Panc1 (cell line): Measurements from ENCODE around the gene UBFD1. TPM values are rescaled to one million over a fixed set of nuclear protein-coding genes. Genes with fewer than 3 reads are reported as not detected.

ENCODE experiments used
- ATAC-seq: fragments of 200-7000 bp; cut with Tn5 transposase; 2 replicates; pipeline ENCODE4 v1.9.1; 2020; ENCODE audit warnings: mild to moderate bottlenecking, moderate library complexity
- BruUV-seq: library from RNA; stranded (reverse); fragments of 400-500 nt; replicated peaks from 2 replicates; lab custom pipeline; 2021; lab: Mats Ljungman, UMichigan
- CTCF ChIA-PET: fragments of 300-600 bp; sonication (Branson Sonifier 250); formaldehyde crosslinking; loops from one replicate; lab custom pipeline; 2022; ENCODE audit warnings: antibody characterized with exemption; lab: Charles Lee
- POLR2A ChIA-PET: fragments of 300-600 bp; sonication (Branson Sonifier 250); formaldehyde crosslinking; loops from one replicate; lab custom pipeline; 2022; ENCODE audit warnings: antibody characterized with exemption; lab: Charles Lee
- DNase-seq: peaks from one replicate; pipeline ENCODE4 v3.0.0-alpha.2; 2010; ENCODE audit warnings: low read depth, low spot score
- H3K27ac ChIP-seq: 2 replicates; pipeline ENCODE4 v1.5.1; 2011; ENCODE audit warnings: mild to moderate bottlenecking, low read length, inconsistent platforms
- H3K27me3 ChIP-seq: fragments of 200-500 bp; sonication (Bioruptor generic); 2 replicates; pipeline ENCODE4 v1.6.0; 2014; ENCODE audit warnings: low read length, inconsistent platforms; ENCODE audit not compliant: control insufficient read depth, insufficient read depth
- H3K36me3 ChIP-seq: fragments of 200-500 bp; sonication (Bioruptor generic); 2 replicates; pipeline ENCODE4 v1.5.1; 2014; ENCODE audit warnings: inconsistent platforms, mild to moderate bottlenecking, low read length, moderate library complexity; ENCODE audit not compliant: control insufficient read depth, insufficient read depth
- H3K4me1 ChIP-seq: 2 replicates; pipeline ENCODE4 v1.5.1; 2011; ENCODE audit warnings: inconsistent platforms, mild to moderate bottlenecking, low read length, moderate library complexity; ENCODE audit not compliant: control insufficient read depth, insufficient read depth
- H3K4me3 ChIP-seq, 2 experiments: 2 replicates each; pipeline ENCODE4 v1.5.1; 2011 to 2012; ENCODE audit warnings: low read depth in 2 of 2, low read length in 2 of 2, mild to moderate bottlenecking in 2 of 2, inconsistent platforms in 1 of 2, moderate library complexity in 1 of 2
- H3K9me3 ChIP-seq: fragments of 200-500 bp; sonication (Bioruptor generic); 2 replicates; pipeline ENCODE4 v1.5.1; 2014; ENCODE audit warnings: low read depth, mild to moderate bottlenecking, inconsistent platforms, low read length, moderate library complexity; ENCODE audit not compliant: control insufficient read depth, insufficient read depth
- POLR2AphosphoS5 ChIP-seq: IDR thresholded peaks from 2 replicates; pipeline ENCODE4 v1.6.1; 2012; ENCODE audit warnings: mild to moderate bottlenecking, low read depth, low read length, moderate library complexity
- REST ChIP-seq, 2 experiments: IDR thresholded peaks; 2 replicates each; pipeline ENCODE4 v1.6.1; 2011 to 2012; ENCODE audit warnings: low read depth in 2 of 2, control low read depth in 1 of 2, low read length in 1 of 2, mild to moderate bottlenecking in 1 of 2, moderate library complexity in 1 of 2; ENCODE audit not compliant: insufficient read depth in 1 of 2
- SIN3A ChIP-seq: IDR thresholded peaks from 2 replicates; pipeline ENCODE4 v1.6.1; 2012; ENCODE audit warnings: low read depth, mild to moderate bottlenecking, low read length, moderate library complexity, borderline replicate concordance; ENCODE audit not compliant: insufficient read depth
- TCF7L2 ChIP-seq: IDR thresholded peaks from 2 replicates; pipeline ENCODE4 v1.6.1; 2011; ENCODE audit warnings: mild to moderate bottlenecking, low read depth, low read length, inconsistent platforms
- in situ Hi-C: cut with HindIII; loops from 2 replicates; pipeline ENCODE4 v1.10.0; 2016; ENCODE audit warnings: low sequenced_read_pairs, low pct_unique_long_range_greater_than_20kb
- intact Hi-C: fragments of 100-400 bp; cut with micrococcal nuclease; formaldehyde crosslinking; loops from one replicate; pipeline ENCODE4 v1.10.0; 2022; ENCODE audit not compliant: unreplicated experiment
- total RNA-seq: library from RNA; stranded (reverse); gene quantifications from one replicate; pipeline ENCODE4 v1.2.1, GENCODE V29; 2021; ENCODE audit not compliant: unreplicated experiment
- TF ChIP-seq, protein P1 (sequence below): fragments of 450-650 bp; IDR thresholded peaks from 2 replicates; pipeline ENCODE4 v1.5.1; 2017; ENCODE audit warnings: mild to moderate bottlenecking

The UBFD1 gene
- total RNA-seq, 1 experiment from 2014 or later: 102 TPM

DNA sequence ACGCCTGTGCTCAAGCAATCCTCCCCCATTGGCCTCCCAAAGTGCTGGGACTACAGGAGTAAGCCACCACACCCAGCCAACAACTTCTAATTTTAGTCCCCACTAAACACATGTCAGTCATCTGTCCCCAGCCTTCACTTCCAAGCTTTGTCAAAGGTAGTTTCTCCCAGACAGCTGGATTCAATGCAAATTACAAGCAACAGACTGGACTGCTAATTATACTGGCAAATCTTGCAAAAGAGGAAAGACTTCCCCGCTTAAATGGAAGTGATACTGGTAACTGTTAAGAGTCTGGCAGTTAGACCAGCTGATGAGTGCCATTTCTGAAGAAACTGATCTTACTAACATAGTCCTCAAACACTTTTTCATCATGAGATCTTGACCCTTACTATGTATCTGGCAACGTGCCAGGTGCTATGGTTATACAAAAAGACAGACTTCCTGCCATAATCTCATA lies 39.1 kb upstream of the UBFD1 start:
- Histone ChIP-seq H3K36me3 (peaks cover 7% of the 10 kb centered on the region), H3K9me3 (no peaks in the 10 kb centered on the region), H3K27me3 (no peaks in the 10 kb centered on the region), H3K4me3 (no peak overlapping the region), H3K4me1 (no peaks in the 10 kb centered on the region), H3K27ac (no peak overlapping the region)
- DNase-seq: no peak
- intact Hi-C loops (no loop called here), in situ Hi-C loops (no loop called here)
- no TSS peak for BruUV-seq
- TF ChIP-seq TCF7L2 (no peak), POLR2AphosphoS5 (no peak), SIN3A (no peak), REST (IDR thresholded peaks at IDR 0.05; ENCODE audit: insufficient read depth in 1 of 2, low read depth in 2 of 2, low read length in 1 of 2) (no peak)
- TF ChIP-seq, protein P1, sequence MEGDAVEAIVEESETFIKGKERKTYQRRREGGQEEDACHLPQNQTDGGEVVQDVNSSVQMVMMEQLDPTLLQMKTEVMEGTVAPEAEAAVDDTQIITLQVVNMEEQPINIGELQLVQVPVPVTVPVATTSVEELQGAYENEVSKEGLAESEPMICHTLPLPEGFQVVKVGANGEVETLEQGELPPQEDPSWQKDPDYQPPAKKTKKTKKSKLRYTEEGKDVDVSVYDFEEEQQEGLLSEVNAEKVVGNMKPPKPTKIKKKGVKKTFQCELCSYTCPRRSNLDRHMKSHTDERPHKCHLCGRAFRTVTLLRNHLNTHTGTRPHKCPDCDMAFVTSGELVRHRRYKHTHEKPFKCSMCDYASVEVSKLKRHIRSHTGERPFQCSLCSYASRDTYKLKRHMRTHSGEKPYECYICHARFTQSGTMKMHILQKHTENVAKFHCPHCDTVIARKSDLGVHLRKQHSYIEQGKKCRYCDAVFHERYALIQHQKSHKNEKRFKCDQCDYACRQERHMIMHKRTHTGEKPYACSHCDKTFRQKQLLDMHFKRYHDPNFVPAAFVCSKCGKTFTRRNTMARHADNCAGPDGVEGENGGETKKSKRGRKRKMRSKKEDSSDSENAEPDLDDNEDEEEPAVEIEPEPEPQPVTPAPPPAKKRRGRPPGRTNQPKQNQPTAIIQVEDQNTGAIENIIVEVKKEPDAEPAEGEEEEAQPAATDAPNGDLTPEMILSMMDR: no peak
- ATAC-seq: no peak
- ChIA-PET CTCF (no interaction called here), POLR2A (no interaction called here)

GRCh38 chr16:23519282-23519681 lies 38.2 kb upstream of the UBFD1 start:
- in situ Hi-C loops (no loop called here), intact Hi-C loops (no loop called here)
- CTCF ChIA-PET: no interaction called here
- Histone ChIP-seq H3K27me3 (no peaks in the 10 kb centered on the region), H3K9me3 (no peaks in the 10 kb centered on the region), H3K4me3 (no peak overlapping the region), H3K27ac (no peak overlapping the region), H3K4me1 (no peaks in the 10 kb centered on the region), H3K36me3 (peaks cover 13% of the 10 kb centered on the region)
- TF ChIP-seq POLR2AphosphoS5 (no peak), SIN3A (no peak), TCF7L2 (no peak), REST (IDR thresholded peaks at IDR 0.05; ENCODE audit: insufficient read depth in 1 of 2, low read depth in 2 of 2, low read length in 1 of 2) (no peak)
- TF ChIP-seq, protein P1: no peak
- DNase-seq: no peak
- POLR2A ChIA-PET: no interaction called here
- BruUV-seq: no TSS peak
- no peak; the same call in 1 of the 2 replicates for ATAC-seq
